HUES64 (cell line): ENCODE measurements around the gene ATP5F1D.

ENCODE experiments used
- H3K27ac ChIP-seq: 2 replicates; pipeline ENCODE4 v1.7.0; 2013; ENCODE audit warnings: low read depth, low read length, inconsistent platforms
- H3K27me3 ChIP-seq: 2 replicates; pipeline ENCODE4 v1.6.1; 2013; ENCODE audit warnings: mild to moderate bottlenecking, low read length; ENCODE audit not compliant: insufficient read depth
- H3K36me3 ChIP-seq: 2 replicates; pipeline ENCODE4 v1.6.1; 2013; ENCODE audit warnings: mild to moderate bottlenecking, low read length; ENCODE audit not compliant: insufficient read depth
- H3K4me1 ChIP-seq: 2 replicates; pipeline ENCODE4 v1.6.1; 2013; ENCODE audit warnings: mild to moderate bottlenecking, low read length, moderate library complexity; ENCODE audit not compliant: insufficient read depth
- H3K4me3 ChIP-seq: 2 replicates; pipeline ENCODE4 v1.5.1; 2013; ENCODE audit warnings: mild to moderate bottlenecking, low read length, moderate library complexity
- H3K9ac ChIP-seq: 2 replicates; pipeline ENCODE4 v1.6.1; 2013; ENCODE audit warnings: mild to moderate bottlenecking, low read depth, low read length
- H3K9me3 ChIP-seq: 2 replicates; pipeline ENCODE4 v1.6.1; 2013; ENCODE audit warnings: low read depth, low read length; ENCODE audit not compliant: insufficient read depth
- WGBS: fragments of 150-250, 120-280 bp; methylation state at CpG from one replicate; pipeline ENCODE4 v1.1.7; 2013; ENCODE audit warnings: missing lambda C conversion rate; 5-methylcytosine and 5-hydroxymethylcytosine counted together

Gene ATP5F1D

DNA sequence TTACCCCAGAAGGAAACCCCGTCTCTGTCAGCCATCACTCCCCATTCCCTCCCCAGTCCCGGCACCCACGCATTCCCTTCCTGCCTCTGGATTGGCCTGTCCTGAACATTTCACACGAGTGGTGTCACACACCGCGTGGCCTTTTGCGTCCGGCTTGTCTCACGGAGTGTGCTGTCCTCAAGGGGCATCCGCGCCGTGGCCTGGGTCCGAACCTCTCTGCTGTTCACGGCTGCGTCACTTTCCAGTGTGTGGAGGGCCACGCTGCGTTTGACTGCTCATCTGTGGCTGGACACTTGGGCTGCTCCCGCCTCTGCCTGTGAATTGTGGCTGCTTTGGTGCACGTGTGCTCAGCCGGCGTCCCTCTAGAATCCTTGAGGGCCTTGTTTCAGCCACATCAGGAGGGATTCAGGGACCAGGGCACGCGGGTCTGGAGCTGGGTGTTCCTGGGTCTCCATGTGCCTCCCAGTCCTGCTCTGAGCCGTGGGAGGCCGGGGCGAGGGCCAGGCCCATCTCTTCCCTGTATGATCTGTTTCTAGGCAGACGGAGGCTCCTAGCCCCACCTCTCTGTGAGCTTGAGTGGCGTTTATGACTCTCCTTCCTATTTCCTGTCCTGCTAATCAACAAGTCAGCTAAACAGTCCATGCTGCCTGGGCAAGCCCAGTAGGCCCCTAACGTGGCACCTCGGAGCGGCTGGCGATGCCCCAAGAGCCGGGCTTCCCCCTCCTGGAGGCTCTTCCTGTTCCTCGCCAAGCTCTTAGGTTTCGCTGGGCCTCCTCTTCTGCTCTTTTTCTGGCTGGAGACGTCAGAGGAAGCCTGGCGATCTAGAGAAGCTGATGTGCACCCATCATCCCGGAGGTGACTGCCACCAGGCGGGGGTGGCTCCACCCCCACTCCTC lies 27.9 kb upstream of the ATP5F1D start:
- H3K27ac ChIP-seq: no peak overlapping the region
- H3K9me3 ChIP-seq: no peaks in the 10 kb centered on the region
- H3K9ac ChIP-seq: peak overlapping the region; percentile 16; the same call in 1 of the 2 replicates
- H3K4me1 ChIP-seq: no peaks in the 10 kb centered on the region
- peaks cover 8% of the 10 kb centered on the region for H3K36me3 ChIP-seq
- no peak overlapping the region for H3K4me3 ChIP-seq
- WGBS: 94% methylated on average over 39 of the region's 39 CpGs
- H3K27me3 ChIP-seq: no peaks in the 10 kb centered on the region

- Histone ChIP-seq H3K9me3 (no peaks in the 10 kb centered on the region), H3K9ac (no peak overlapping the region; the same call in 1 of the 2 replicates), H3K27ac (0 out of 2 replicates have a peak overlapping the region, but pooled peaks have one; percentile 13), H3K36me3 (peaks cover 8% of the 10 kb centered on the region), H3K4me1 (no peaks in the 10 kb centered on the region), H3K27me3 (no peaks in the 10 kb centered on the region), H3K4me3 (no peak overlapping the region)
- 92% methylated on average over 21 of the region's 21 CpGs for WGBS
These were observed 27.2 kb upstream of the ATP5F1D start for GRCh38 chr19:1214299-1214861.

- Histone ChIP-seq H3K36me3 (peaks cover 4% of the 10 kb centered on the region), H3K4me1 (no peaks in the 10 kb centered on the region), H3K9ac (peak overlapping the region; percentile 5; the same call in 1 of the 2 replicates), H3K27ac (no peak overlapping the region), H3K9me3 (no peaks in the 10 kb centered on the region), H3K4me3 (no peak overlapping the region), H3K27me3 (no peaks in the 10 kb centered on the region)
- WGBS: 94% methylated on average over 26 of the region's 26 CpGs
These were observed 26.5 kb upstream of the ATP5F1D start for GRCh38 chr19:1214862-1215731.

- no peaks in the 10 kb centered on the region for H3K4me1 ChIP-seq
- no peaks in the 10 kb centered on the region for H3K9me3 ChIP-seq
- WGBS: 94% methylated on average over 12 of the region's 12 CpGs
- H3K9ac ChIP-seq: peak overlapping the region; percentile 30; the same call in 1 of the 2 replicates
- peaks cover 13% of the 10 kb centered on the region for H3K36me3 ChIP-seq
- no peaks in the 10 kb centered on the region for H3K27me3 ChIP-seq
- no peak overlapping the region for H3K4me3 ChIP-seq
- H3K27ac ChIP-seq: no peak overlapping the region
These were observed 24.8 kb upstream of the ATP5F1D start for GRCh38 chr19:1216756-1217155.

DNA sequence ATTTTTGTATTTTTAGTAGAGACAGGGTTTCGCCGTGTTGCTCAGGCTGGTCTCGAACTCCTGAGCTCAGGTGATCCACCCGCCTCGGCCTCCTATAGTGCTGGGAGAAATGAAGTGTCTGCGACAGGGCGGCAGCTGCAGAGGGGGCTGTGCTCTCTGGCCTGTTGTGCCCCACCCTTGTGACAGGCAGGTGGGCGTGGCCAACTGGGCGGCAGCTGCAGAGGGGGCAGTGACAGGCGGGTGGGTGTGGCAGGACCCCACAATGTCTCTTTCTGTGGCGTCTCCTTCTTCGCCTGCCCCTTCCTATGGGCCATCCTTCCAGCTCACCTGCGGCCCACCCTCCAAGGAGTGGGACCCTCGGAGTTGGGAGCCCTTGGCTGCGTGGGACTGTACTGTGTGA lies 24.2 kb upstream of the ATP5F1D start:
- no peaks in the 10 kb centered on the region for H3K9me3 ChIP-seq
- H3K27ac ChIP-seq: no peak overlapping the region
- no peaks in the 10 kb centered on the region for H3K27me3 ChIP-seq
- no peaks in the 10 kb centered on the region for H3K4me1 ChIP-seq
- no peak overlapping the region for H3K4me3 ChIP-seq
- 87% methylated on average over 15 of the region's 15 CpGs for WGBS
- peaks cover 16% of the 10 kb centered on the region for H3K36me3 ChIP-seq
- no peak overlapping the region for H3K9ac ChIP-seq

GRCh38 chr19:1218751-1219567 lies 22.6 kb upstream of the ATP5F1D start:
- no peaks in the 10 kb centered on the region for H3K27me3 ChIP-seq
- peaks cover 30% of the 10 kb centered on the region for H3K36me3 ChIP-seq
- H3K4me3 ChIP-seq: no peak overlapping the region
- no peak overlapping the region for H3K27ac ChIP-seq
- H3K9ac ChIP-seq: no peak overlapping the region
- 93% methylated on average over 37 of the region's 37 CpGs for WGBS
- no peaks in the 10 kb centered on the region for H3K9me3 ChIP-seq
- no peaks in the 10 kb centered on the region for H3K4me1 ChIP-seq

DNA sequence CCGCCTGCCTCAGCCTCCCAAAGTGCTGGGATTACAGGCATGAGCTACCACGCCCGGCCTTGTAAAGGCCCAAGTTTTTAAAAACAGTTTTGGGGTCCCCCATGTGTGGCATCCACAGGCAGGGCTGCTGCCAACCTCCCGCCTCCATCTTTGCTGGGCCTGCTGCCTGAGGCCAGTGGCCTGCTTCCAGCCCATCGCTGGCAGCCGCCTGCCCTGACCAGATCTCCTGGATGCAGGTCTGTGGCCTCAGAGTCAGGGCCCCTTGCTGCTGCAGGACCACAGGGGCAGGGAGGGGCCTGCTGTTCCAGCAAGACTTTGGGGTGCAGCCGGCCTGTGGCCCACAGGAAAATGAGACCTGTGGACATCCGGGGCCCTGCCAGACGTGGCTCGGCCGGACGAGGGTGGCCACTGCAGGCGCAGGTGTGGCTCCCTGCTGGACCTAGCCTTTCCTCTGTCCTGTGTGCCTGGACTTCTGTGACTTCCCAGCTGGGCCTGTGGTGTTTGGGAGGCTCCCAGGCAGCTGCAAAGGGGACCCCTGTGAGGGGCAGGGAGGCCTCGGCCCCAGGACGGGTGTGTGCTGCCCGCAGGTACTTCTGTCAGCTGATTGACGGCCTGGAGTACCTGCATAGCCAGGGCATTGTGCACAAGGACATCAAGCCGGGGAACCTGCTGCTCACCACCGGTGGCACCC lies 21.6 kb upstream of the ATP5F1D start:
- no peak overlapping the region for H3K9ac ChIP-seq
- H3K27me3 ChIP-seq: no peaks in the 10 kb centered on the region
- H3K27ac ChIP-seq: no peak overlapping the region
- no peaks in the 10 kb centered on the region for H3K4me1 ChIP-seq
- 96% methylated on average over 19 of the region's 19 CpGs for WGBS
- no peaks in the 10 kb centered on the region for H3K9me3 ChIP-seq
- peaks cover 32% of the 10 kb centered on the region for H3K36me3 ChIP-seq
- no peak overlapping the region for H3K4me3 ChIP-seq

DNA sequence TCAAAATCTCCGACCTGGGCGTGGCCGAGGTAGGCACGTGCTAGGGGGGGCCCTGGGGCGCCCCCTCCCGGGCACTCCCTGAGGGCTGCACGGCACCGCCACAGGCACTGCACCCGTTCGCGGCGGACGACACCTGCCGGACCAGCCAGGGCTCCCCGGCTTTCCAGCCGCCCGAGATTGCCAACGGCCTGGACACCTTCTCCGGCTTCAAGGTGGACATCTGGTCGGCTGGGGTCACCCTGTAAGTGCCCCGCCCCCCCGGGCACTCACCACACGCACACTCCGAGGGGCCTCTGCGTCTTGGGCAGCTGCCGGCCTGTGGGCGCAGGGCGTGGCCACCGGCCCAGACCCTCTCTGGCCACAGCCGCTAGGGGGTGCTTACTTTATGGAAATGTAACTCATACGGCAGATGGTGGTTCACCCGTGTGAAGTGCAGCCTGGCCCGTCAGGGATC lies 21.0 kb upstream of the ATP5F1D start:
- Histone ChIP-seq H3K27me3 (no peaks in the 10 kb centered on the region), H3K4me1 (no peaks in the 10 kb centered on the region), H3K9me3 (no peaks in the 10 kb centered on the region), H3K4me3 (no peak overlapping the region), H3K27ac (no peak overlapping the region), H3K9ac (no peak overlapping the region), H3K36me3 (peaks cover 32% of the 10 kb centered on the region)
- 93% methylated on average over 33 of the region's 33 CpGs for WGBS

GRCh38 chr19:1220976-1221903 lies 20.3 kb upstream of the ATP5F1D start:
- Histone ChIP-seq H3K9me3 (no peaks in the 10 kb centered on the region), H3K4me3 (no peak overlapping the region), H3K27me3 (no peaks in the 10 kb centered on the region), H3K36me3 (peaks cover 32% of the 10 kb centered on the region), H3K9ac (no peak overlapping the region), H3K27ac (no peak overlapping the region), H3K4me1 (no peaks in the 10 kb centered on the region)
- WGBS: 89% methylated on average over 38 of the region's 38 CpGs
